GM18511 (cell line): ENCODE measurements around the gene SF3B2.
"Not testable (repeated sequence)": the region's sequence is repeated elsewhere in the genome, so short reads cannot be mapped to it uniquely, and the experiment has no call there.

ENCODE experiments used
- ATAC-seq: cut with Tn5 transposase; IDR thresholded peaks from one replicate; pipeline ENCODE4 v1.9.1; 2021; ENCODE audit warnings: mild to moderate bottlenecking, moderate library complexity; ENCODE audit not compliant: unreplicated experiment

SF3B2 gene

DNA sequence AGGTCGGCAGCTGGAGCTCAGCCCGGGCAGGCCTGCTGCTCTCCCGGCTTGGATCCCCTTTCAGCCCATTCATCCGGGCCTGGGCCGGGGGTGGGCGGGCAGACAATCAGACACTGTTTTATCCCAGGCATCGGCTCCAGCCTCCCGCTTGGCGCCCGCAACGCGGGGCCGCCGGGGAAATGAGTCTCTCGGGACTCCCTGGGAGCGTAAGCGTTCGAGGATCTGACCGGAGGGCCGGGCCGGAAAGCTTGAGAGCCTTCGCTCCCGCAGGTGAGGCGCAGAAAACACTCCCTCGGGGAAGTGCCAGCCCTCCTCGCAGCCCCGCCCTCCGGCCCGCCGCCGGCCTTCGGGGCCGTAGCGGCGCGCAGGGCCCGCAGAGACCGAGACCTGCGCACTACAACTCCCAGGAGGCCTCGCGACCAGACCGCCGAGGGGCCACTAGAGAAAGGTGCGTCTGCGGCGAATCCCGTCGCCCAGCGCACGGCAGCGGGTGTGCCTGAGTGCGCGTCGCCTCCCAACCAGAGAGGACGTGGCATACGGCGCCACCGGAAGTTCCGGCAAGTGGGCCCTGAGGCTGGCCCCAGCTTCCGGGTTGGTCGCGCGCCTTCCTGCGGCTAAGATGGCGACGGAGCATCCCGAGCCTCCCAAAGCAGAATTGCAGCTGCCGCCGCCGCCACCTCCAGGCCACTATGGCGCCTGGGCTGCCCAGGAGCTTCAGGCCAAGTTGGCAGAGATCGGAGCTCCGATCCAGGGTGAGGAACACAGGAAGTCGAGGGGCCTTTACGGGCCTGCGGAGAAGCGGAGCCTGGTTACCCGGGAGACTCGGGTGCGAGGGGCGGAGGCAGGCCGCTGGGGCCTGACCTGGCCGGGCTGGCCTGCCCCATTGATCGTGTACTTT is at the start of gene SF3B2:
TSS of gene SF3B2 (plus strand) at position 599 of the 898 bp plus-strand sequence. CDS start at position 620, 21 bp downstream.
- ATAC-seq = peak; percentile 96

DNA sequence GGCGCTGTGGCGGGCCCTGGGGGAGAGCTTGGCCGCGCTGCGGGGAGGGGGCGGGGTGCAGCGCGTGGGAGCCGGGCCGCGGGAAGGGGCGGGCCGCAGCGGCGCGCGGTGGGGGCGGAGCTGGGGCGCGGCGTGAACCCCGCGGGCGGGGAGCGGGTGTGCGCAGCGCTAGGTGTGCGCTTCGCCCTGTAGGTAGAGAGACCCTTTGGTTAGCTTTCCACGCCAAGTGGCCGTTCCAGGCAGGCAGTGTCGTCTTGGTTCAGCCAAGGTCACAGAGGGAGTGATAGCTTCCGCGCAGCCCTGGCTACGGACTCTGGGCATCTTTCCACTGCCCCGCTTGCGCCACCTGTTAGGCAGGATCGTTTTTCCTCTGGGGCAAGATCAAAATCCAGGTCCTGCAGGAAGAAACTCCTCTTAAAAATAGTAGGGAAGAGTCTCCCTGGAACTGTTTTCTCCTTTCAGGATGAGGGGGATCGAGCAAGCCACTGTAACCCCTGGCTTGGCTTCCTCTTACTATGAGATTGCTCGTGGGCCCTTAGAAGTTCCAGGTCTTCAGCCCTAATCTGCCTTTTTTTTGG is 49.4 kb upstream of the SF3B2 start:
- ATAC-seq = peak; percentile 51

- ATAC-seq = no peak
Observed at GRCh38 chr11:66003291-66003690, 48.9 kb upstream of the SF3B2 start.

- ATAC-seq = no peak
Observed at GRCh38 chr11:66004186-66004585, 48.0 kb upstream of the SF3B2 start.

- no peak for ATAC-seq
Observed at GRCh38 chr11:66006134-66006890, 45.9 kb upstream of the SF3B2 start.

DNA sequence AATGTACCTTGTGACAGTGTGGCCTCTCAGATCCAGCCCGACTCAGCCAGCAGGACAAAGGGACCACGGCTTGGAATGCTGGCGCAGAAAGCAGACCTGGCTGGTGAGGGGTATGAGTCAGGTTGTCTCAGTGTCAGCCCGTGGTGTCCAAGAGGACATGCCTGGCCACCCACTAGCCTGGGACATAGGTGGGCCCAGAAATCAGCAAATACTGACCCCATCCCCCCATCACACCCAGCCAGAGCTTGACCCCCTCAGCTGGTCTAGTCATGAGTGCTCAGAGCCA is 45.3 kb upstream of the SF3B2 start:
- no peak for ATAC-seq

- ATAC-seq = no peak
Observed at GRCh38 chr11:66007201-66007634, 44.9 kb upstream of the SF3B2 start.

GRCh38 chr11:66008095-66008467 is 44.1 kb upstream of the SF3B2 start:
- no peak for ATAC-seq

GRCh38 chr11:66008468-66009101 is 43.6 kb upstream of the SF3B2 start:
- no peak for ATAC-seq

GRCh38 chr11:66010036-66010435 is 42.1 kb upstream of the SF3B2 start:
- ATAC-seq = not testable (repeated sequence)

- no peak for ATAC-seq
Observed at GRCh38 chr11:66011239-66011784, 40.9 kb upstream of the SF3B2 start.

- no peak for ATAC-seq
Observed at GRCh38 chr11:66011785-66012303, 40.3 kb upstream of the SF3B2 start, which contains the start of gene CST6. Gene CST6, plus strand, starts transcription at chr11:66012008. Its CDS starts 37 bp downstream, at chr11:66012045.

DNA sequence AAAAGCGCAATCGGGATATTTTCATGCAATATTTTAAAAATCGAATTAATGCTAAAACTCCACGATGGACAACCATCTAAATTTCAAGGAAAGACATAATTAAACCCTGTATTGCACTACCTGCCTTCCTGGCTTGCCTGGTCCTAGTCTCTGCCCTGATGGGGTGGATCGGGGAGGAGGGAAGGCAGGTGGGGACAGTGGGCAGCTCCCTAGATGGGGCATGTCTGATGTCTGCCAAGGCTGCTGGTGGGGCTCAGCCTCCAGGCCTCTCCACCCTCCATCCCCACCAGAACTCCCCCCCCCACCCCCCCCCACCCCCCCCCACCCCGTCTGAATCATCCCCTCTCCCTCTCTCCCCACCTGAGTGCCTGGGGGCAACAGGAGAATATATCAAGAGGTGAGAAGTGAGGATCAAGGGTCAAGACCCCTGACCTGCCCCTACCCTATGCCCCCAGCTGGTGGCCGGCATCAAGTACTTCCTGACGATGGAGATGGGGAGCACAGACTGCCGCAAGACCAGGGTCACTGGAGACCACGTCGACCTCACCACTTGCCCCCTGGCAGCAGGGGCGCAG is 39.7 kb upstream of the SF3B2 start:
- no peak for ATAC-seq

DNA sequence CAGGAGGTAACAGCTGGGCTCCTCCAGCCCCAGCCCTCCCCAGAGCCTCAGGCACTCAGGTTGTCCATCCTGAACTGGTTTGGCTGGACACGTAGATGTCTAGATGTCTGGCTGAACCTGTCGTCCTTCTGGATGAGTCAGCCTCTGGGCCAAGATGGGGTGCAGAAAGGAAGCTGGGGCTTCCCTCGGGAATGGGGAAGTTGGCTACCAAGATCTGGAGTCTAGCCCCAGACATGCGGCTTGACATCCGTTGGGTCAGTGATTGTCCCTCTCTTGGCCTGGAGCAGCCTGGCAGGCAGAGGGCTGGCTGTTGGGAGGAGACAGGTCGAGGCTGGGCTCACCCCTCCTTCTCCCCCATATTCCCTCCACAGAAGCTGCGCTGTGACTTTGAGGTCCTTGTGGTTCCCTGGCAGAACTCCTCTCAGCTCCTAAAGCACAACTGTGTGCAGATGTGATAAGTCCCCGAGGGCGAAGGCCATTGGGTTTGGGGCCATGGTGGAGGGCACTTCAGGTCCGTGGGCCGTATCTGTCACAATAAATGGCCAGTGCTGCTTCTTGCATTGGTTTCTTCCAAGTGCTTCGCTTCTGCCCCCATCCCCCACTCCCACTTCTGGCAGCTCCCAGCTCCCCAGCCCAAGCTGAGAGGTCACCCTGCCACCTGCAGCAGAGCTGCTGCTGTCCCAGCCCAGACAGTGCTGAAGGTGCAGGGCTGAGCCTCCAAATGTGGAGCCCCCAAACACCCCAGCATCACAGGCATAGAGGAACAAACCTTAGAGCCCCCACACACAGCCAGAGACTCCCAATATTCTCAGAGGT is 39.0 kb upstream of the SF3B2 start:
- no peak for ATAC-seq

- ATAC-seq = no peak
Observed at GRCh38 chr11:66013762-66014100, 38.4 kb upstream of the SF3B2 start.

DNA sequence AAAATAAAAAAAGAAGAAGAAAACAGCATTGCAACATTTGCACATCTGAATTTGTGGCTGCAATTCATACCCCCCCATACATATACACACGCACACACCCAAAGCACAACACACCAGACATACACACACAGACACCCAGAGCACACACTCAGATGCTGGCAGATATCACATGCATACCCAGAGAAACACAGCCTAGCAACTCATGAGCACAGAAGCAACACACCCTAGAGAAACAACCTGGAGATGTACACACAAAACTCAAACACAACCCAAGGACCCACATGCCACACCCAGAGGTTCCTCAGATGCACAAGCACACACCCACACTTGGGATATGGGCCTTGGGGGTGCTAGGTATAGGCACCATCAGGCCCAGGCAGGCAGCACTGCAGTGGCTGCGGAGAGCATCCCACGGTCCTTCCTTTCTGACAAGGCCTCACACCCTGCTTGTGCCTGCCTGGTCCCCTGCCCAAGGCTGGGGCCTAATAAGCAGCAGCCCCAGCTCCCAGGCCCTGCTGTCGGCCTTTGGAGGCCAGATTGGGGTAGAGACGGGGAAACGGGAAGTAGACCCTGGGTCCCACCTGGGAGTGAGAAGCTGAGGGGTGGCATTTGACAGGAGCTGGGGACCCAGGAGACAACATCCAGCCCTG is 37.2 kb upstream of the SF3B2 start:
- no peak for ATAC-seq

DNA sequence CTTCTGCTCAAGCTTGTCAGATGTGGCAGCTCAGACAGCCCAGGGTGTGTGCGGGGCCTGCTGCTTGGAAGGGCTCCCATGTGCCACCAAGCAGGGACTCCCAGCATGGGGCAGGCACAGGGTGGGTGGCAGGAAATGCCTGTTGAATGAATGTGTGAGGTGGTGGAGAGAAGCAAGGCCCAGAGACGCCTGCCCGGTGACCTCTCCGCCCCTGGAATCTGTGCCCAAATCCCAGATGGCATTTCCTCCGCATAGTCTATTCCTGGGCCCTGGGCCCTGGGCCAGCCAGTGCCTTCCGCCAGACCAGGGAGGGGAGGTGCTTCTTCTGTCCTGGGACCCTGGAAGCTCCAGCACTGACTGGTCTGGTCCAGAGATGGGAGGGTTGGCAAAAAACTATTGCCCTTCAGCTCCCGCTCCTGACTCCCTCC is 36.7 kb upstream of the SF3B2 start:
- no peak for ATAC-seq

DNA sequence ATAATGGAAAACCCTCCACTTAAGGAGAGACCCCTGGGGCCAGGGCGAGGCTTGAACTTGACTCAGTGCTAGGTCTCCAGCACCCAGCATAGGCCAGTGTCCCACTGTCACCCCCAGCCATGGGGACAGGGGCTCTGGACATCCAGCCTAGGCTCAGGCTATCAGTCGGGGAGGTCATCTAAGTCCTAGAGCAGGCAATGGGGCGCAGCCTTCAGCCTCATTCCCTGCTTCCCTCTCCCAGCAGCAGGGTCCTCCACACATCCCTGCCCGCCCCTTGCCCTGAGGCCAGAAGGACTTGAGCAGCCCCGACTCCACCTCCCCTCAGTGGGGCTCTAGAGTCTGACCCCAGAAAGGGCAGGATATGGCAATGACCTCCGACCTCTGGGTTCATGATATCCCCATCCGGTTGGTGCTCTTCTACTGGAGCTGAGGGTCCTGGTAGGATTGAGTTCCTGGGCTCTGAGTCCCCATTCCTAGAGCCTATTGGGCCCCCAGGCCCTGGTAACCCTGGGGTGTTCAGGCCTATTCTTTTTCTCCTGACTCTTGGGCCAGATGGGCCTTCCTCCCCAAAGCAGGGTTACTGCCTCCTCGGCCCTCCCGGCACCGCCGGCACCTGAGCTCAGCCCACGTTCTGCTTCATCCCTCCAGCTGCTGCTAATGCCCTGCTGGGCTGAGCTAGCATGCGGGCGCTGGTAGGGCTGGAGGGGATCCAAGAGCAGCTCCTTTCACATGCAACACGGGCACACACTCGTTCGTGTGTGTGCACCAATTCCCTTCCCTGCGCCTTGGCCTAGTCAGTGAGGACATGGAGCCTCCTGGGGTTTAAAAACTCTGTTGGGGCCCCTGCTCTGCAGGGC is 36.0 kb upstream of the SF3B2 start:
- no peak for ATAC-seq
